ENCODE results near the gene PCGF1. TPM values are rescaled to one million over a fixed set of nuclear protein-coding genes. Genes with fewer than 3 reads are reported as not detected.
A peak's percentile ranks its signal among the peaks of the same experiment; 100 is the strongest.

The PCGF1 gene
- total and polyA plus RNA-seq, 2 of the 13 experiments (the other 11 are each of a cell fraction or from before 2014, with no cell fraction given): 20.4 to 22.6 TPM

- no peak for TF ChIP-seq TRAFD1 (CRISPR knock-in tag; IDR thresholded peaks at IDR 0.05; ENCODE audit: borderline replicate concordance)
- TF ChIP-seq ZNF703 (CRISPR knock-in tag; IDR thresholded peaks at IDR 0.05; ENCODE audit: borderline replicate concordance): no peak
- no peak for TF ChIP-seq FOXM1 (CRISPR knock-in tag; IDR thresholded peaks at IDR 0.05)
- peak; percentile 40 for TF ChIP-seq ZEB1 (IDR thresholded peaks at IDR 0.05; ENCODE audit: insufficient replicate concordance, low read depth)
- TF ChIP-seq ZBTB4 (CRISPR knock-in tag; IDR thresholded peaks at IDR 0.05; ENCODE audit: borderline replicate concordance): peak; percentile 25; the same call in 1 of the 2 replicates
- no peak for TF ChIP-seq ZNF775 (CRISPR knock-in tag; IDR thresholded peaks at IDR 0.05; ENCODE audit: borderline replicate concordance)
- peak; percentile 34; the same call in 1 of the 2 replicates for TF ChIP-seq ZFP91 (CRISPR knock-in tag; IDR thresholded peaks at IDR 0.05; ENCODE audit: borderline replicate concordance)
- no peak for TF ChIP-seq ZFP36L1 (CRISPR knock-in tag; IDR thresholded peaks at IDR 0.05)
- no peak for TF ChIP-seq MXI1 (IDR thresholded peaks at IDR 0.05; ENCODE audit: borderline replicate concordance, low read depth, low read length)
- no peak for TF ChIP-seq NFRKB (IDR thresholded peaks at IDR 0.05)
- no peak for TF ChIP-seq ZNF639 (CRISPR knock-in tag; conservative IDR thresholded peaks at IDR 0.05)
- TF ChIP-seq NFKBIZ (CRISPR knock-in tag; IDR thresholded peaks at IDR 0.05): no peak
- TF ChIP-seq EHMT2 (IDR thresholded peaks at IDR 0.05; ENCODE audit: borderline replicate concordance, low read depth, low read length): no peak
- no peak for TF ChIP-seq RFX5 (IDR thresholded peaks at IDR 0.05; ENCODE audit: low read depth, low read length)
- no peak for TF ChIP-seq JUND (CRISPR knock-in tag; IDR thresholded peaks at IDR 0.05)
- TF ChIP-seq ZNF552 (CRISPR knock-in tag; IDR thresholded peaks at IDR 0.05; ENCODE audit: borderline replicate concordance): no peak
- TF ChIP-seq HOXA5 (CRISPR knock-in tag; IDR thresholded peaks at IDR 0.05): no peak
- no peak for TF ChIP-seq ZNF572 (CRISPR knock-in tag; IDR thresholded peaks at IDR 0.05)
- TF ChIP-seq ZNF605 (CRISPR knock-in tag; IDR thresholded peaks at IDR 0.05): no peak
- 0 out of 2 replicates have a peak, but pooled peaks have one; percentile 39 for TF ChIP-seq TOE1 (CRISPR knock-in tag; IDR thresholded peaks at IDR 0.05)
- no peak for TF ChIP-seq ZNF792 (CRISPR knock-in tag; IDR thresholded peaks at IDR 0.05)
- no peak for TF ChIP-seq ZNF317 (CRISPR knock-in tag; IDR thresholded peaks at IDR 0.05)
- no peak for TF ChIP-seq ZNF180 (CRISPR knock-in tag; IDR thresholded peaks at IDR 0.05; ENCODE audit: borderline replicate concordance, low read depth)
Observed at GRCh38 chr2:74512744-74513604, 5.5 kb upstream of the PCGF1 start (continued).
